Esophagus muscularis mucosa (tissue), 4 donors: ENCODE data around the gene ASTN2.

Source experiments
- CTCF ChIP-seq, 3 experiments: fragments of 200-600 bp in 2 of 3; fragments of 450-650 bp in 1 of 3; sonication (generic) in 2 of 3; IDR thresholded peaks; one replicate each; pipeline ENCODE4 v1.5.1; 2017 to 2019; ENCODE audit warnings: antibody characterized with exemption in 3 of 3, mild to moderate bottlenecking in 2 of 3, moderate library complexity in 1 of 3
- EP300 ChIP-seq: sonication (generic); formaldehyde crosslinking; IDR thresholded peaks from one replicate; pipeline ENCODE4 v1.6.1; 2017; ENCODE audit warnings: antibody characterized with exemption
- POLR2A ChIP-seq: fragments of 450-650 bp; IDR thresholded peaks from one replicate; pipeline ENCODE4 v1.6.1; 2017; ENCODE audit warnings: antibody characterized with exemption, moderate library complexity, mild to moderate bottlenecking, low read depth
- POLR2AphosphoS5 ChIP-seq, 2 donors: sonication (generic); formaldehyde crosslinking; IDR thresholded peaks; one replicate each; pipeline ENCODE4 v1.6.1; 2017; ENCODE audit warnings: antibody characterized with exemption in 2 of 2

- TF ChIP-seq CTCF (IDR thresholded peaks at IDR 0.05) (no peak), POLR2AphosphoS5 (IDR thresholded peaks at IDR 0.05) (no peak), POLR2A (no peak), EP300 (no peak)
Observed at GRCh38 chr9:116843863-116844620, 570.8 kb downstream of the ASTN2 start.
